Measurements from ENCODE around the gene LGALS4. TPM values are rescaled to one million over a fixed set of nuclear protein-coding genes. Genes with fewer than 3 reads are reported as not detected.

LGALS4 gene
- total and polyA plus RNA-seq, 9 of the 15 experiments (the other 6 are each of a cell fraction or from before 2014, with no cell fraction given) = 0.08 to 1.1 (median 0.30) TPM; not detected in 3

DNA sequence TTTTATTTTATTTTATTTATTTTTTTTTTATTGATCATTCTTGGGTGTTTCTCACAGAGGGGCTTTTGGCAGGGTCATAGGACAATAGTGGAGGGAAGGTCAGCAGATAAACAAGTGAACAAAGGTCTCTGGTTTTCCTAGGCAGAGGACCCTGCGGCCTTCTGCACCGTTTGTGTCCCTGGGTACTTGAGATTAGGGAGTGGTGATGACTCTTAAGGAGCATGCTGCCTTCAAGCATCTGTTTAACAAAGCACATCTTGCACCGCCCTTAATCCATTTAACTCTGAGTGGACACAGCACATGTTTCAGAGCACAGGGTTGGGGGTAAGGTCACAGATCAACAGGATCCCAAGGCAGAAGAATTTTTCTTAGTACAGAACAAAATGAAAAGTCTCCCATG lies 42.2 kb upstream of the LGALS4 start (continued):
- TF ChIP-seq TCF3 (CRISPR knock-in tag; IDR thresholded peaks at IDR 0.05) (peak; percentile 49), NCOR1 (IDR thresholded peaks at IDR 0.05) (peak; percentile 45; the same call in 1 of the 2 replicates), TRIM24 (IDR thresholded peaks at IDR 0.05) (peak in 1 of 2 experiments; percentile 10; a peak in 1 of 4 replicates), CBFA2T2 (conservative IDR thresholded peaks at IDR 0.05) (peak; percentile 78), ZNF592 (IDR thresholded peaks at IDR 0.05) (0 out of 2 replicates have a peak, but pooled peaks have one; percentile 27)
- TF ChIP-seq, protein P1, sequence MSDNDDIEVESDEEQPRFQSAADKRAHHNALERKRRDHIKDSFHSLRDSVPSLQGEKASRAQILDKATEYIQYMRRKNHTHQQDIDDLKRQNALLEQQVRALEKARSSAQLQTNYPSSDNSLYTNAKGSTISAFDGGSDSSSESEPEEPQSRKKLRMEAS (CRISPR knock-in tag; IDR thresholded peaks at IDR 0.05) = peak; percentile 67

DNA sequence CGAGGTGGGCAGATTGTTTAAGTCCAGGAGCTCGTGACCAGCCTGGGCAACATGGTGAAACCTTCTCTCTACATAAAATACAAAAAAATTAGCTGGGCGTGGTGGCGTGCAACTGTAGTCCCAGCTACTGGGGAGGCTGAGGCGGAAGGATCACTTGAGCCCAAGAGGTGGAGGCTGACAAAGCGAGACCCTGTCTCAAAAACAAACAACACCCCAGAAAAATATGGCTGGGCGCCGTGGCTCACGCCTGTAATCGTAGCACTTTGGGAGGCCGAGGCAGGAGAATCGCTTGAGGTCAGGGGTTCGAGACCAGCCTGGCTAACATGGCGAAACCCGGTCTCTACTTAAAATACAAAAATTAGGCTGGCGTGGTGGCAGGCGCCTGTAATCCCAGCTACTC lies 40.5 kb upstream of the LGALS4 start:
- POLR2A ChIA-PET = interaction anchor here (1.0 to 1.6 kb wide), 5 partner anchors 9 to 47 kb away, joined by 3 to 11 read pairs (median 6); partner anchors contain the start of gene NFKBIB
- no TSS peak for BruUV-seq (replicated peaks)
- FAIRE-seq = no peak
- 80% methylated on average over 15 of the region's 17 CpGs for WGBS (ENCODE audit: insufficient coverage, low coverage, missing lambda C conversion rate)
- Histone ChIP-seq H3K4me3 (peak overlapping the region; percentile 80), H3K36me3 (ENCODE audit: control insufficient read depth, insufficient read depth, low read length) (peaks cover 8% of the 10 kb centered on the region; the same call in 2 of the 3 replicates), H3K79me2 (ENCODE audit: control insufficient read depth, insufficient read depth, low read length) (peaks cover 25% of the 10 kb centered on the region), H3K4me1 (replicated peaks in 1 of 2; ENCODE audit: control insufficient read depth in 2 of 2, insufficient read depth in 2 of 2, low read length in 2 of 2) (peaks cover 9 to 46% of the 10 kb centered on the region in 2 experiments; a peak in 4 of 5 replicates), H3K9me3 (replicated peaks; ENCODE audit: control insufficient read depth, insufficient read depth, low read depth, low read length) (no peaks in the 10 kb centered on the region), H3K9ac (ENCODE audit: insufficient read depth in 1 of 2, low read depth in 2 of 2, low read length in 2 of 2) (peak overlapping the region; percentile 93 to 97; a peak in 3 of 4 replicates), H4K20me1 (replicated peaks; ENCODE audit: control insufficient read depth, insufficient read depth, low read length) (peaks cover 5% of the 10 kb centered on the region; the same call in 1 of the 2 replicates), H3K27ac (ENCODE audit: extremely low read depth, low read depth, low read length) (peak overlapping the region; percentile 96), H3K9me1 (ENCODE audit: control insufficient read depth, insufficient read depth, low read length) (no peaks in the 10 kb centered on the region), H3K4me2 (ENCODE audit: insufficient read depth, low read length) (peak overlapping the region; percentile 99), H3K27me3 (ENCODE audit: control insufficient read depth in 2 of 2, insufficient read depth in 2 of 2, low read length in 2 of 2) (no peaks in the 10 kb centered on the region), H2AFZ (ENCODE audit: low read depth, low read length) (peak overlapping the region; percentile 95)
- in situ Hi-C loops (cut with MboI) (no loop called here), intact Hi-C loops (cut with micrococcal nuclease) (no loop called here)
- CTCF ChIA-PET (ENCODE audit: low intra/inter-chr PET ratio) = no interaction called here
- ATAC-seq = no peak
- TF ChIP-seq ESRRA (IDR thresholded peaks at IDR 0.05; ENCODE audit: borderline replicate concordance, low read depth) (no peak), ZNF347 (CRISPR knock-in tag; IDR thresholded peaks at IDR 0.05; ENCODE audit: low read depth) (no peak), ZKSCAN8 (CRISPR knock-in tag; IDR thresholded peaks at IDR 0.05) (no peak), ZBTB8A (IDR thresholded peaks at IDR 0.05; ENCODE audit: partially characterized antibody) (no peak), ZNF592 (IDR thresholded peaks at IDR 0.05) (no peak), HDAC2 (IDR thresholded peaks at IDR 0.05) (no peak), CREB1 (IDR thresholded peaks at IDR 0.05) (no peak), CREB1 (CRISPR knock-in tag; IDR thresholded peaks at IDR 0.05) (peak; percentile 10; the same call in 1 of the 2 replicates)
- DNase-seq (ENCODE audit: extremely low read depth in 1 of 4, low spot score in 3 of 4) = no peak
